GF-D8 (cell line): ENCODE results near the gene CMTM8.
"Not testable (repeated sequence)": the region's sequence is repeated elsewhere in the genome, so short reads cannot be mapped to it uniquely, and the experiment has no call there.

Experiments
- DNase-seq: peaks from one replicate; lab custom pipeline; 2025; lab: John Stamatoyannopoulos, UW

Gene CMTM8

GRCh38 chr3:32238453-32239306 is at the start of gene CMTM8:
TSS of gene CMTM8 (plus strand) at chr3:32238680. CDS start at chr3:32238973, 293 bp downstream.
- DNase-seq: no peak

- no peak for DNase-seq
These were observed 48.8 kb upstream of the CMTM8 start for GRCh38 chr3:32189693-32190092.

GRCh38 chr3:32190556-32190955 is 47.9 kb upstream of the CMTM8 start:
- not testable (repeated sequence) for DNase-seq

GRCh38 chr3:32193101-32193500 is 45.4 kb upstream of the CMTM8 start:
- no peak for DNase-seq

GRCh38 chr3:32194653-32195052 is 43.8 kb upstream of the CMTM8 start:
- no peak for DNase-seq

- DNase-seq: no peak
These were observed 42.4 kb upstream of the CMTM8 start for GRCh38 chr3:32195995-32196540.

GRCh38 chr3:32197991-32198390 is 40.5 kb upstream of the CMTM8 start:
- no peak for DNase-seq

GRCh38 chr3:32198714-32199113 is 39.8 kb upstream of the CMTM8 start:
- no peak for DNase-seq

GRCh38 chr3:32200490-32200889 is 38.0 kb upstream of the CMTM8 start:
- no peak for DNase-seq

- DNase-seq: no peak
These were observed 37.3 kb upstream of the CMTM8 start for GRCh38 chr3:32200992-32201758.

- DNase-seq: no peak
These were observed 36.0 kb upstream of the CMTM8 start for GRCh38 chr3:32202496-32202895.

- no peak for DNase-seq
These were observed 34.6 kb upstream of the CMTM8 start for GRCh38 chr3:32203854-32204253.

- no peak for DNase-seq
These were observed 30.0 kb upstream of the CMTM8 start for GRCh38 chr3:32208447-32208846.

GRCh38 chr3:32215185-32215584 is 23.3 kb upstream of the CMTM8 start:
- DNase-seq: no peak

- DNase-seq: no peak
These were observed 22.2 kb upstream of the CMTM8 start for GRCh38 chr3:32216172-32216783.

- DNase-seq: no peak
These were observed 21.1 kb upstream of the CMTM8 start for GRCh38 chr3:32217339-32217738.

GRCh38 chr3:32219537-32219936 is 18.9 kb upstream of the CMTM8 start:
- DNase-seq: no peak

GRCh38 chr3:32220006-32220405 is 18.5 kb upstream of the CMTM8 start:
- no peak for DNase-seq

- no peak for DNase-seq
These were observed 15.5 kb upstream of the CMTM8 start for GRCh38 chr3:32222950-32223349.

- DNase-seq: no peak
These were observed 14.4 kb upstream of the CMTM8 start for GRCh38 chr3:32224016-32224516.

GRCh38 chr3:32226875-32227500 is 11.5 kb upstream of the CMTM8 start:
- no peak for DNase-seq

GRCh38 chr3:32228743-32229142 is 9.7 kb upstream of the CMTM8 start:
- not testable (repeated sequence) for DNase-seq
